ENCODE measurements around the gene LCP2. TPM values are rescaled to one million over a fixed set of nuclear protein-coding genes. Genes with fewer than 3 reads are reported as not detected.

LCP2 gene
- total RNA-seq, 1 experiment from 2014 or later, result 0.61 TPM

GRCh38 chr5:170301149-170301548 is 3.6 kb upstream of the LCP2 start (continued):
- no peak for TF ChIP-seq REST (IDR thresholded peaks at IDR 0.05; ENCODE audit: low read depth)
- TF ChIP-seq MAX (IDR thresholded peaks at IDR 0.05), result no peak

GRCh38 chr5:170300361-170301013 is 2.9 kb upstream of the LCP2 start:
- no peaks in the 10 kb centered on the region for H3K79me2 ChIP-seq (ENCODE audit: insufficient read depth, low read length)
- no peak overlapping the region for H3K4me2 ChIP-seq (ENCODE audit: low read length)
- no peak overlapping the region for H2AFZ ChIP-seq (ENCODE audit: low read depth, low read length, poor library complexity, severe bottlenecking)
- ChIA-PET CTCF (no interaction called here), RAD21 (ENCODE audit: low non-redundant PET in 1 of 2, low total read pairs in 2 of 2, uncharacterized antibody in 2 of 2, unreplicated experiment in 2 of 2) (no interaction called here), POLR2A (no interaction called here)
- no peak overlapping the region for H3K4me3 ChIP-seq (replicated peaks in 1 of 2; ENCODE audit: low read depth in 1 of 2, low read length in 2 of 2)
- no TSS peak for BruUV-seq (replicated peaks)
- peaks cover 25% of the 10 kb centered on the region for H3K27me3 ChIP-seq (ENCODE audit: insufficient read depth, low read length)
- no peaks in the 10 kb centered on the region for H3K4me1 ChIP-seq (ENCODE audit: control insufficient read depth in 1 of 2, insufficient read depth in 2 of 2, low read length in 2 of 2)
- no peak overlapping the region for H3K9ac ChIP-seq (ENCODE audit: low read length)
- DNase-seq (ENCODE audit: low read depth, low spot score) (no peak), ATAC-seq (no peak)
- H3K9me2 ChIP-seq (ENCODE audit: insufficient read depth), result no peaks in the 10 kb centered on the region
- H4K20me1 ChIP-seq (ENCODE audit: insufficient read depth), result no peaks in the 10 kb centered on the region
- no peak overlapping the region for H3K27ac ChIP-seq (ENCODE audit: low read depth, low read length)
- intact Hi-C loops (cut with micrococcal nuclease), result no loop called here
- no peaks in the 10 kb centered on the region for H3K36me3 ChIP-seq (ENCODE audit: control insufficient read depth in 1 of 2, insufficient read depth in 2 of 2, low read length in 2 of 2)
- TF ChIP-seq ZFX (IDR thresholded peaks at IDR 0.05), result no peak
- TF ChIP-seq EZH2phosphoT487 (IDR thresholded peaks at IDR 0.05; ENCODE audit: borderline replicate concordance), result no peak
- TF ChIP-seq SIN3A (IDR thresholded peaks at IDR 0.05; ENCODE audit: low read depth), result no peak
- TF ChIP-seq YY1 (IDR thresholded peaks at IDR 0.05; ENCODE audit: extremely low read depth, insufficient replicate concordance, low read depth, low read length), result no peak
- TF ChIP-seq ELF1 (IDR thresholded peaks at IDR 0.05; ENCODE audit: borderline replicate concordance, low read depth), result no peak
- no peak for TF ChIP-seq JUND (IDR thresholded peaks at IDR 0.05)
- no peak for TF ChIP-seq RAD21 (IDR thresholded peaks at IDR 0.05; ENCODE audit: low read depth)
- no peak for TF ChIP-seq CEBPB (IDR thresholded peaks at IDR 0.05; ENCODE audit: low read depth)
- TF ChIP-seq SRF (IDR thresholded peaks at IDR 0.05; ENCODE audit: low read depth), result no peak
- TF ChIP-seq POLR2AphosphoS5 (IDR thresholded peaks at IDR 0.05; ENCODE audit: low read depth, low read length), result no peak
- no peak for TF ChIP-seq TCF7L2 (IDR thresholded peaks at IDR 0.05; ENCODE audit: borderline replicate concordance, extremely low read depth, insufficient read depth, insufficient read length)
- TF ChIP-seq, protein P1, sequence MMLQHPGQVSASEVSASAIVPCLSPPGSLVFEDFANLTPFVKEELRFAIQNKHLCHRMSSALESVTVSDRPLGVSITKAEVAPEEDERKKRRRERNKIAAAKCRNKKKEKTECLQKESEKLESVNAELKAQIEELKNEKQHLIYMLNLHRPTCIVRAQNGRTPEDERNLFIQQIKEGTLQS (IDR thresholded peaks at IDR 0.05), result no peak
- TF ChIP-seq POLR2A (IDR thresholded peaks at IDR 0.05; ENCODE audit: borderline replicate concordance, extremely low read depth, insufficient read depth, insufficient read length), result no peak
- no peak for TF ChIP-seq EGR1 (IDR thresholded peaks at IDR 0.05; ENCODE audit: low read depth)
- no peak for TF ChIP-seq CTCF (IDR thresholded peaks at IDR 0.05 in 2 of 3, conservative IDR thresholded peaks at IDR 0.05 in 1 of 3; ENCODE audit: borderline replicate concordance in 1 of 3, insufficient read depth in 1 of 3, low read depth in 2 of 3, low read length in 2 of 3)
- H3K9me3 ChIP-seq (ENCODE audit: control insufficient read depth in 1 of 2, insufficient read depth in 1 of 2, low read depth in 1 of 2, low read length in 2 of 2), result no peaks in the 10 kb centered on the region
